Liver (tissue), 9 donors: ENCODE measurements around the gene SLF1. TPM values are rescaled to one million over a fixed set of nuclear protein-coding genes. Genes with fewer than 3 reads are reported as not detected.

Experiments
- DNase-seq: peaks from one replicate; pipeline ENCODE4 v3.0.0-alpha.2; 2017; ENCODE audit warnings: low spot score
- H3K27ac ChIP-seq, 2 donors: one replicate each; pipeline ENCODE4 v1.7.0; 2013; ENCODE audit warnings: inconsistent platforms in 2 of 2, low read length in 2 of 2, control low read depth in 1 of 2, low read depth in 1 of 2, mild to moderate bottlenecking in 1 of 2
- H3K27me3 ChIP-seq, 4 donors: one replicate each; pipeline versions ENCODE4 v1.6.1 to v1.7.0; 2013; ENCODE audit warnings: low read length in 3 of 4, inconsistent platforms in 1 of 4, mild to moderate bottlenecking in 1 of 4, moderate library complexity in 1 of 4; ENCODE audit not compliant: control insufficient read depth in 4 of 4, insufficient read depth in 4 of 4
- H3K36me3 ChIP-seq, 4 donors: one replicate each; pipeline versions ENCODE4 v1.6.1 to v1.7.0; 2013; ENCODE audit warnings: low read length in 3 of 4, mild to moderate bottlenecking in 3 of 4, low read depth in 1 of 4, moderate library complexity in 1 of 4; ENCODE audit not compliant: control insufficient read depth in 4 of 4, insufficient read depth in 3 of 4
- H3K4me1 ChIP-seq, 4 donors: one replicate each; pipeline versions ENCODE4 v1.6.1 to v1.7.0; 2013; ENCODE audit warnings: low read length in 3 of 4, mild to moderate bottlenecking in 3 of 4, moderate library complexity in 1 of 4; ENCODE audit not compliant: control insufficient read depth in 4 of 4, insufficient read depth in 4 of 4
- H3K4me3 ChIP-seq, 3 donors: one replicate each; pipeline versions ENCODE4 v1.6.1 to v1.7.0; 2013; ENCODE audit warnings: low read length in 3 of 3, control low read depth in 1 of 3, low read depth in 1 of 3, mild to moderate bottlenecking in 1 of 3
- H3K9ac ChIP-seq, 2 donors: one replicate each; pipeline ENCODE4 v1.7.0; 2013; ENCODE audit warnings: low read length in 2 of 2, mild to moderate bottlenecking in 2 of 2, moderate library complexity in 2 of 2, control low read depth in 1 of 2, low read depth in 1 of 2
- H3K9me3 ChIP-seq, 4 donors: one replicate each; pipeline versions ENCODE4 v1.6.1 to v1.7.0; 2013; ENCODE audit warnings: low read length in 3 of 4; ENCODE audit not compliant: control insufficient read depth in 4 of 4
- FOXA2 ChIP-seq: IDR thresholded peaks from 2 replicates; pipeline ENCODE4 v1.6.1; 2016; ENCODE audit warnings: antibody characterized with exemption
- GABPA ChIP-seq, 2 donors: IDR thresholded peaks in 1 of 2; conservative IDR thresholded peaks in 1 of 2; 2 replicates each; pipeline ENCODE4 v1.6.1; 2016; ENCODE audit warnings: antibody characterized with exemption in 2 of 2, mild to moderate bottlenecking in 1 of 2, moderate library complexity in 1 of 2
- HNF4A ChIP-seq, 2 donors: conservative IDR thresholded peaks; 2 replicates each; pipeline ENCODE4 v1.6.1; 2016; ENCODE audit warnings: antibody characterized with exemption in 2 of 2, mild to moderate bottlenecking in 2 of 2
- NR2F2 ChIP-seq: IDR thresholded peaks from 2 replicates; pipeline ENCODE4 v1.6.1; 2016; ENCODE audit warnings: antibody characterized with exemption
- RAD21 ChIP-seq, 2 donors: IDR thresholded peaks; 2 replicates each; pipeline ENCODE4 v1.6.1; 2016; ENCODE audit warnings: antibody characterized with exemption in 2 of 2, mild to moderate bottlenecking in 2 of 2
- RXRA ChIP-seq, 2 donors: IDR thresholded peaks; 2 replicates each; pipeline ENCODE4 v1.6.1; 2017 to 2018; ENCODE audit warnings: antibody characterized with exemption in 2 of 2, mild to moderate bottlenecking in 1 of 2
- WGBS: extraction: QIAGEN DNeasy Blood & Tissue Kit; methylation state at CpG from one replicate; pipeline ENCODE4 v1.1.7; 2013; 5-methylcytosine and 5-hydroxymethylcytosine counted together
- polyA plus RNA-seq, 2 donors: library from polyadenylated mRNA; stranded (reverse) in 1 of 2; unstranded in 1 of 2; fragments of 200-250 nt in 1 of 2; fragments of >200 nt in 1 of 2; fragmentation: Nextera tagmentation in 1 of 2; extraction: Ambion mirVana in 1 of 2; gene quantifications; one replicate each; pipeline versions ENCODE4 v1.2.1 to v1.2.3, GENCODE V29; 2013 to 2015
- total RNA-seq, 2 donors: library from RNA; depleted of rRNA; stranded (reverse); fragments of >200 nt; gene quantifications; one replicate each; pipeline ENCODE4 v1.2.3, GENCODE V29; 2014
- TF ChIP-seq, protein P1 (sequence below): IDR thresholded peaks from 2 replicates; pipeline ENCODE4 v1.6.1; 2016; ENCODE audit warnings: antibody characterized with exemption
- TF ChIP-seq, protein P2 (sequence below): IDR thresholded peaks from 2 replicates; pipeline ENCODE4 v1.6.1; 2016; ENCODE audit warnings: antibody characterized with exemption
- TF ChIP-seq, protein P3 (sequence below): IDR thresholded peaks from 2 replicates; pipeline ENCODE4 v1.6.1; 2016; ENCODE audit warnings: antibody characterized with exemption
- TF ChIP-seq, protein P4 (sequence below): IDR thresholded peaks from 2 replicates; pipeline ENCODE4 v1.6.1; 2016; ENCODE audit warnings: antibody characterized with exemption, mild to moderate bottlenecking
- TF ChIP-seq, protein P5 (sequence below): fragments of 150-350 bp; IDR thresholded peaks from 2 replicates; pipeline ENCODE4 v1.5.1; 2017; ENCODE audit warnings: improper control_type of control experiment, low read depth, low read length; ENCODE audit not compliant: missing input control
- donor health status: healthy.
- donor health status: healthy.
- donor health status: healthy.
- donor health status: healthy.
- donor health status: healthy.

Gene SLF1
- total and polyA plus RNA-seq, 4 donors, result 0.63 to 6.3 (median 2.6) TPM

DNA sequence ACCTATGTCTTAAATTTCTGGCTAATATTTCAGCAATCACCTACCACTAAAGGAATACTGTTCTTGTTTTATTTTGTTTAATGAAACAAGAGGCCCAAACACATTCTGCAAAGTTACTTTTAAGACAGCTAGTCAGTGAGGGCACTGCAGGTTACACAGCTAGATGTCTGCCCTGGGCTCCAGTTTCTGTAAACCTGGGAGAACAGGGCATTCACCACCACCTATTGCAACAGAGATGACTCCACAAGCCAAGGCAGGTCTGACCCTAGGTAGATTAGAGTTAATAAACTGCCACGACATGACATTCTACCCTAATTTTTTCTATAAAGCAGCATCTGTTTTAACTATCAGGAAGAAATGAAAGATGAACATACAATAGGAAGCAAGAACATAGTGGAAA, 90.8 kb downstream of the SLF1 start:
- no peaks in the 10 kb centered on the region for H3K36me3 ChIP-seq

DNA sequence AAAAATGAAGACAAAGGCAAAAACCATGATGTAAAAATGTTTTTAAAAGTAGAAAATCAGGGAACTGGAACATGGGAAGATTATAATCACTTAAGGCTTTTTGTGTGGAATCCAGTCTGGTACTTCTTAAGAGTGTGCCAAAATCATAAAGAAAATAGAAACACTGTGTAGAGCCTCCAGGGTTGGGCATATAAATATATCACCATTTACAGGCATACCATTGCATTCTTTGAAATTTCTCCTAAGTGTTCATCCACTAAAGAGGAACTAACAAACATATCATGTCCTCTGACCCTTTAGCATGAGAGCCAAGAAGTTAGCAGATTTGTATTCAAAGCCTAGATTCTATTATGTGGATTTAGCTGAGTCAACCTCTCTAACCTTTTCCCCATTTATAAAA, 93.3 kb downstream of the SLF1 start:
- Histone ChIP-seq H3K36me3 (no peaks in the 10 kb centered on the region), H3K27ac (no peak overlapping the region), H3K27me3 (no peaks in the 10 kb centered on the region), H3K4me1 (no peaks in the 10 kb centered on the region), H3K9me3 (no peaks in the 10 kb centered on the region), H3K4me3 (no peak overlapping the region), H3K9ac (no peak overlapping the region)
- no peak for DNase-seq
- no peak for TF ChIP-seq NR2F2
- TF ChIP-seq, protein P1, sequence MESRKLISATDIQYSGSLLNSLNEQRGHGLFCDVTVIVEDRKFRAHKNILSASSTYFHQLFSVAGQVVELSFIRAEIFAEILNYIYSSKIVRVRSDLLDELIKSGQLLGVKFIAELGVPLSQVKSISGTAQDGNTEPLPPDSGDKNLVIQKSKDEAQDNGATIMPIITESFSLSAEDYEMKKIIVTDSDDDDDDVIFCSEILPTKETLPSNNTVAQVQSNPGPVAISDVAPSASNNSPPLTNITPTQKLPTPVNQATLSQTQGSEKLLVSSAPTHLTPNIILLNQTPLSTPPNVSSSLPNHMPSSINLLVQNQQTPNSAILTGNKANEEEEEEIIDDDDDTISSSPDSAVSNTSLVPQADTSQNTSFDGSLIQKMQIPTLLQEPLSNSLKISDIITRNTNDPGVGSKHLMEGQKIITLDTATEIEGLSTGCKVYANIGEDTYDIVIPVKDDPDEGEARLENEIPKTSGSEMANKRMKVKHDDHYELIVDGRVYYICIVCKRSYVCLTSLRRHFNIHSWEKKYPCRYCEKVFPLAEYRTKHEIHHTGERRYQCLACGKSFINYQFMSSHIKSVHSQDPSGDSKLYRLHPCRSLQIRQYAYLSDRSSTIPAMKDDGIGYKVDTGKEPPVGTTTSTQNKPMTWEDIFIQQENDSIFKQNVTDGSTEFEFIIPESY, result no peak
- TF ChIP-seq, protein P2, sequence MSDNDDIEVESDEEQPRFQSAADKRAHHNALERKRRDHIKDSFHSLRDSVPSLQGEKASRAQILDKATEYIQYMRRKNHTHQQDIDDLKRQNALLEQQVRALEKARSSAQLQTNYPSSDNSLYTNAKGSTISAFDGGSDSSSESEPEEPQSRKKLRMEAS, result no peak
- TF ChIP-seq, protein P3, sequence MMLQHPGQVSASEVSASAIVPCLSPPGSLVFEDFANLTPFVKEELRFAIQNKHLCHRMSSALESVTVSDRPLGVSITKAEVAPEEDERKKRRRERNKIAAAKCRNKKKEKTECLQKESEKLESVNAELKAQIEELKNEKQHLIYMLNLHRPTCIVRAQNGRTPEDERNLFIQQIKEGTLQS, result no peak

More for the DNA sequence above, 90.8 kb downstream of the SLF1 start:
- WGBS, result 55% methylated on average over 1 of the region's 1 CpG
- DNase-seq, result no peak
- H3K27ac ChIP-seq, result no peak overlapping the region
- no peaks in the 10 kb centered on the region for H3K4me1 ChIP-seq
- H3K9ac ChIP-seq, result no peak overlapping the region
- H3K27me3 ChIP-seq, result no peaks in the 10 kb centered on the region
- TF ChIP-seq, protein P2, result no peak
- TF ChIP-seq RAD21 (IDR thresholded peaks at IDR 0.05) (no peak), FOXA2 (no peak), RXRA (IDR thresholded peaks at IDR 0.05) (no peak), GABPA (IDR thresholded peaks at IDR 0.05 in 1 of 2, conservative IDR thresholded peaks at IDR 0.05 in 1 of 2) (no peak), NR2F2 (no peak), HNF4A (conservative IDR thresholded peaks at IDR 0.05) (no peak)
- TF ChIP-seq, protein P1, result no peak
- TF ChIP-seq, protein P4, sequence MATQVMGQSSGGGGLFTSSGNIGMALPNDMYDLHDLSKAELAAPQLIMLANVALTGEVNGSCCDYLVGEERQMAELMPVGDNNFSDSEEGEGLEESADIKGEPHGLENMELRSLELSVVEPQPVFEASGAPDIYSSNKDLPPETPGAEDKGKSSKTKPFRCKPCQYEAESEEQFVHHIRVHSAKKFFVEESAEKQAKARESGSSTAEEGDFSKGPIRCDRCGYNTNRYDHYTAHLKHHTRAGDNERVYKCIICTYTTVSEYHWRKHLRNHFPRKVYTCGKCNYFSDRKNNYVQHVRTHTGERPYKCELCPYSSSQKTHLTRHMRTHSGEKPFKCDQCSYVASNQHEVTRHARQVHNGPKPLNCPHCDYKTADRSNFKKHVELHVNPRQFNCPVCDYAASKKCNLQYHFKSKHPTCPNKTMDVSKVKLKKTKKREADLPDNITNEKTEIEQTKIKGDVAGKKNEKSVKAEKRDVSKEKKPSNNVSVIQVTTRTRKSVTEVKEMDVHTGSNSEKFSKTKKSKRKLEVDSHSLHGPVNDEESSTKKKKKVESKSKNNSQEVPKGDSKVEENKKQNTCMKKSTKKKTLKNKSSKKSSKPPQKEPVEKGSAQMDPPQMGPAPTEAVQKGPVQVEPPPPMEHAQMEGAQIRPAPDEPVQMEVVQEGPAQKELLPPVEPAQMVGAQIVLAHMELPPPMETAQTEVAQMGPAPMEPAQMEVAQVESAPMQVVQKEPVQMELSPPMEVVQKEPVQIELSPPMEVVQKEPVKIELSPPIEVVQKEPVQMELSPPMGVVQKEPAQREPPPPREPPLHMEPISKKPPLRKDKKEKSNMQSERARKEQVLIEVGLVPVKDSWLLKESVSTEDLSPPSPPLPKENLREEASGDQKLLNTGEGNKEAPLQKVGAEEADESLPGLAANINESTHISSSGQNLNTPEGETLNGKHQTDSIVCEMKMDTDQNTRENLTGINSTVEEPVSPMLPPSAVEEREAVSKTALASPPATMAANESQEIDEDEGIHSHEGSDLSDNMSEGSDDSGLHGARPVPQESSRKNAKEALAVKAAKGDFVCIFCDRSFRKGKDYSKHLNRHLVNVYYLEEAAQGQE, result no peak
- TF ChIP-seq, protein P5, sequence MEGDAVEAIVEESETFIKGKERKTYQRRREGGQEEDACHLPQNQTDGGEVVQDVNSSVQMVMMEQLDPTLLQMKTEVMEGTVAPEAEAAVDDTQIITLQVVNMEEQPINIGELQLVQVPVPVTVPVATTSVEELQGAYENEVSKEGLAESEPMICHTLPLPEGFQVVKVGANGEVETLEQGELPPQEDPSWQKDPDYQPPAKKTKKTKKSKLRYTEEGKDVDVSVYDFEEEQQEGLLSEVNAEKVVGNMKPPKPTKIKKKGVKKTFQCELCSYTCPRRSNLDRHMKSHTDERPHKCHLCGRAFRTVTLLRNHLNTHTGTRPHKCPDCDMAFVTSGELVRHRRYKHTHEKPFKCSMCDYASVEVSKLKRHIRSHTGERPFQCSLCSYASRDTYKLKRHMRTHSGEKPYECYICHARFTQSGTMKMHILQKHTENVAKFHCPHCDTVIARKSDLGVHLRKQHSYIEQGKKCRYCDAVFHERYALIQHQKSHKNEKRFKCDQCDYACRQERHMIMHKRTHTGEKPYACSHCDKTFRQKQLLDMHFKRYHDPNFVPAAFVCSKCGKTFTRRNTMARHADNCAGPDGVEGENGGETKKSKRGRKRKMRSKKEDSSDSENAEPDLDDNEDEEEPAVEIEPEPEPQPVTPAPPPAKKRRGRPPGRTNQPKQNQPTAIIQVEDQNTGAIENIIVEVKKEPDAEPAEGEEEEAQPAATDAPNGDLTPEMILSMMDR, result no peak
- no peaks in the 10 kb centered on the region for H3K9me3 ChIP-seq
- H3K4me3 ChIP-seq, result no peak overlapping the region
